GM21360 (cell line): Measurements from ENCODE around the gene DNASE2.
"Not testable (repeated sequence)": the region's sequence is repeated elsewhere in the genome, so short reads cannot be mapped to it uniquely, and the experiment has no call there.

Experiments
- ATAC-seq: cut with Tn5 transposase; IDR thresholded peaks from one replicate; pipeline ENCODE4 v1.9.1; 2021; ENCODE audit warnings: mild to moderate bottlenecking, moderate library complexity; ENCODE audit not compliant: unreplicated experiment

DNASE2 gene, protein sequence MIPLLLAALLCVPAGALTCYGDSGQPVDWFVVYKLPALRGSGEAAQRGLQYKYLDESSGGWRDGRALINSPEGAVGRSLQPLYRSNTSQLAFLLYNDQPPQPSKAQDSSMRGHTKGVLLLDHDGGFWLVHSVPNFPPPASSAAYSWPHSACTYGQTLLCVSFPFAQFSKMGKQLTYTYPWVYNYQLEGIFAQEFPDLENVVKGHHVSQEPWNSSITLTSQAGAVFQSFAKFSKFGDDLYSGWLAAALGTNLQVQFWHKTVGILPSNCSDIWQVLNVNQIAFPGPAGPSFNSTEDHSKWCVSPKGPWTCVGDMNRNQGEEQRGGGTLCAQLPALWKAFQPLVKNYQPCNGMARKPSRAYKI

GRCh38 chr19:12881172-12881808, at the start of gene DNASE2:
Gene DNASE2, minus strand, starts transcription at chr19:12881449. Its CDS starts 74 bp downstream, at chr19:12881375.
- ATAC-seq = peak; percentile 68

GRCh38 chr19:12930002-12930645, 48.9 kb upstream of the DNASE2 start:
- ATAC-seq = no peak

DNA sequence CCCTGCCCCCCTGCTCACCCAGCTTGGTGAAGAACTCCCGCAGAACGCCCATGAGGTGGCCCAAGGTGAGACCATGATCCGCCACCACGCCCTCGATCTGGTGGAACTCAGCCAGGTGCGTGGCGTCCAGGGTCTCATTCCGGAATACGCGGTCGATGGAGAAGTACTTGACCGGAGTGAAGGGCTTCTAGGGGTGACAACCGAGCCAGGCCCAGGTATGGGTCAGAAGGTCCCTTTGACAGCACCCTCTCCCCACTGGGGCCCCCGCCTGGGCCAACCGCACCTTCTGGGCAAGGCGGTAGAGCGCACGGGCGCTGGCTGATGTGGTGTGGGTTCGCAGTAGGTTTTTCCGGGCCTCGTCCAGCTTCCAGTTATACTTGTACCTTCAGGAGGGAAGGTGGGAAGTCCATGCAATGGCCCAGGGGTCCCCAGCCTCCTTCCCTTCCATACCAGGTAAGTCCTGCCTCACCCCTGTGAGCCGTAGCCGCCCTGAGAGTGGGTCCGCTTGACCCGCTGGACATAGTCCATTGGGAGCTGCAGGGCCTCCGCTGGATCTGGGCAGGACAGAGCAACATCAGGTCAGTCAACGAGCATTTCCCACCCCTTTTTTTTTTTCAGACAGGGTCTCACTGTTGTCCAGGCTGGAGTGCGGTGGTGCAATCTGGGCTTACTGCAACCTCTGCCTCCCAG, 43.5 kb upstream of the DNASE2 start:
- ATAC-seq = no peak

- ATAC-seq = no peak
Observed at GRCh38 chr19:12922959-12923358, 41.7 kb upstream of the DNASE2 start.

GRCh38 chr19:12921047-12921446, 39.8 kb upstream of the DNASE2 start:
- no peak for ATAC-seq

DNA sequence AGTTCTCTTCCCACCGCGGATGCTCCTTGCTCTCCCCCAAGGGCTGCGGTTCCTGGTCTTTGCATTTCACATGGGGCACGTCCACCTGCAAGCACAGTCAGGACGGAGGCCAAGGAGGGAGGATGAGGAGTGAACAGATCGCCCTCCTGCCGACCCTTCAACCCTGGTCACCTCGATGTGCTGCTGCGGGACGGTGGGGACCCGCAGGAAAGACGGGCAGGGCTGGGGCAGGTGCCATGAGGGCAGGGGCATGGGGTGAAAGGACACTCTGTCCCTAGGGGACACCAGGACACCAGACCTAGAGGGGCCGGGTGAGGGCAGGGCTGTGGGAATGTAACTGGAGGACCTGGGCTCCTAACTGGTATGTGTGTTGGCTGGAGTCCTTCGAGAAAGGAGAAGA, 37.0 kb upstream of the DNASE2 start:
- no peak for ATAC-seq

DNA sequence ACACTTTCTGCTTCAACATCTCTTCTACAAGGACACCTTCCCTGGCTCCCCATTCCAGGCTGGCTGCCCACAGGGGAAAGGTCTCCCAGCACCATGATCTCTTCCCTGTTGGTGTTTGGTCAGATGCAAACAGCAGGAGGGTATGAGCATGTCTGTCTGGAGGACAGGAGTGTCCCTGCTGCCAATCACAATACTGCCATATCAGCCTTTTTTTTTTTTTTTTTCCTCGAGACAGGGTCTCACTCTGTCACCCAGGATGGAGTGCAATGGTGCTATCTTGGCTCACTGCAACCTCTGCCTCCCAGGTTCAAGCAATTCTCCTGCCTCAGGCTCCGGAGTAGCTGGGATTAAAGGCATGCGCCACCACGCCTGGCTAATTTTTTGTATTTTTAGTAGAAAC, 34.6 kb upstream of the DNASE2 start:
- ATAC-seq = not testable (repeated sequence)

- no peak for ATAC-seq
Observed at GRCh38 chr19:12913851-12914690, 32.8 kb upstream of the DNASE2 start.

DNA sequence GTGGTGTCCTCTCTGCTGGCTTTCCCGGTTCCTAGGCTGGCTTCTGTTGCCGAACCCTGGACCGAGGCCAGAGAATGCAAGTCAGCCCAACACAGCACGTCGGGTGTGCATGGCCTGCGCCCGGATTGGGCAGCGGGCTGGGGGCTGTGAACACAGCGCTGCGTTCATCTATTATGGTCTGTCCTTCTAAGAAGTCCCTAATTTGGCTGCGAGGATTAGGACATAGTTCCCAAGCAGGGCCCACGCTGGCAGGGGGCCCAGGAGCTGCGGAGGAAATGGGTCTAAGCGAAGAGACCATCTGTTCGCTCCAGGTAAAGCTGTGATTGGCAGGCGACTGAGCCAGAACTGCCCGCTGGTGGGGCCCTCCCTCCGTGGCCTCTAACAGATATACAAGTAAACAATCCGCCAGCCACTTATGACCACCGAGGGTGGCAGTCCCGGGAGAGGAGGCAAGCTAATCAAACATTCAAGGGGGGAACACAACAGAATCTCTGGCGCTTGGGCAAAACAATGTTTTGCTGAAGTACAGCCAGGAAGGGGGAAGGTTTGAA, 31.8 kb upstream of the DNASE2 start:
- ATAC-seq = no peak

- no peak for ATAC-seq
Observed at GRCh38 chr19:12912571-12912970, 31.3 kb upstream of the DNASE2 start.

- ATAC-seq = no peak
Observed at GRCh38 chr19:12907166-12907565, 25.9 kb upstream of the DNASE2 start.

- ATAC-seq = no peak
Observed at GRCh38 chr19:12899891-12900518, 18.8 kb upstream of the DNASE2 start.

- ATAC-seq = no peak
Observed at GRCh38 chr19:12896460-12896859, 15.2 kb upstream of the DNASE2 start.

GRCh38 chr19:12893582-12893981, 12.3 kb upstream of the DNASE2 start:
- no peak for ATAC-seq

DNA sequence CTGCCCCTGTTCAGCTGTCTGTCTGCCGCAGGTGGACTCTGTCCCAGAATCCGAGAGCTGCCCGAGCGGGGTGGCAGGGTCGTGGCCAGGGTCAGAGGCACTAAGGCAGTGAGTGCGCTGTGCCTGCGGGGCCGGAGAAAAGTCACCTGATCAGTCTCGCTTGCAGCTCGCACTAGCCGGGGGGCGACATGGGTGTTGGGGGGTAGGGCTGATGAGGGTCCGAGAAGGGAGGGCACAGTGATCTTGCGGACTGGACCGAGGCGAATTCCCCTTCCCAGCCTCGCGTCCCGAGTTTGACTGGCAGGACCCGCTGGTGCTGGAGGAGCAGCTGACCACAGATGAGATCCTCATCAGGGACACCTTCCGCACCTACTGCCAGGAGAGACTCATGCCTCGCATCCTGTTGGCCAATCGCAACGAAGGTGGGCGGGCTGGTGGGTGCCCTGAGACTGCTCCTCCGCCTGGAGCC, 10.3 kb upstream of the DNASE2 start:
- no peak for ATAC-seq

- peak; percentile 82 for ATAC-seq
Observed at GRCh38 chr19:12890787-12891552, 9.7 kb upstream of the DNASE2 start, which contains the start of gene GCDH. Gene GCDH, plus strand, starts transcription at chr19:12891160. Its CDS starts 145 bp downstream, at chr19:12891305.

- ATAC-seq = not testable (repeated sequence)
Observed at GRCh38 chr19:12890299-12890786, 9.1 kb upstream of the DNASE2 start.

- no peak for ATAC-seq
Observed at GRCh38 chr19:12888006-12888603, 6.9 kb upstream of the DNASE2 start.
